HFF-Myc (cell line): ENCODE results near the gene OR7C2.

Source experiments
- DNase-seq: peaks from one replicate; pipeline ENCODE4 v3.0.0-alpha.2; 2011; ENCODE audit warnings: low read depth; ENCODE audit errors: extremely low read depth
- H3K4me3 ChIP-seq: replicated peaks from 2 replicates; pipeline ENCODE4 v1.5.1; 2011; ENCODE audit warnings: low read depth, mild to moderate bottlenecking, control low read depth, low read length
- CTCF ChIP-seq: IDR thresholded peaks from 2 replicates; pipeline ENCODE4 v1.5.1; 2012; ENCODE audit warnings: mild to moderate bottlenecking, low read depth, low read length, control low read depth; ENCODE audit errors: missing control alignments

Gene OR7C2

GRCh38 chr19:14941189-14941588 lies at the start of gene OR7C2:
OR7C2 (plus strand) TSS chr19:14941489; CDS start chr19:14941489, 0 bp downstream.
- no peak for TF ChIP-seq CTCF

GRCh38 chr19:14901675-14902260 lies 39.5 kb upstream of the OR7C2 start:
- no peak for TF ChIP-seq CTCF
- no peak overlapping the region for H3K4me3 ChIP-seq
- DNase-seq = no peak

More at GRCh38 chr19:14941189-14941588, at the start of gene OR7C2:
- no peak within 1 kb of the TSS for H3K4me3 ChIP-seq
- DNase-seq = no peak

GRCh38 chr19:14906711-14907110 lies 34.6 kb upstream of the OR7C2 start:
- no peak for TF ChIP-seq CTCF
- DNase-seq = no peak
- no peak overlapping the region for H3K4me3 ChIP-seq

- H3K4me3 ChIP-seq = no peak overlapping the region
- TF ChIP-seq CTCF = no peak
- DNase-seq = no peak
Observed at GRCh38 chr19:14915116-14915515, 26.2 kb upstream of the OR7C2 start.

GRCh38 chr19:14916848-14917247 lies 24.4 kb upstream of the OR7C2 start:
- DNase-seq = no peak
- H3K4me3 ChIP-seq = no peak overlapping the region
- no peak for TF ChIP-seq CTCF

- TF ChIP-seq CTCF = no peak
- no peak overlapping the region for H3K4me3 ChIP-seq
- no peak for DNase-seq
Observed at GRCh38 chr19:14933506-14933905, 7.8 kb upstream of the OR7C2 start.

GRCh38 chr19:14940266-14940665 lies 1.0 kb upstream of the OR7C2 start:
- H3K4me3 ChIP-seq = no peak overlapping the region
- no peak for DNase-seq
- TF ChIP-seq CTCF = no peak
